ENCODE measurements around the gene CIITA. TPM values are rescaled to one million over a fixed set of nuclear protein-coding genes. Genes with fewer than 3 reads are reported as not detected.
A peak's percentile ranks its signal among the peaks of the same experiment; 100 is the strongest.

The CIITA gene
- total RNA-seq, 1 donor from 2014 or later, result 13.0 TPM

DNA sequence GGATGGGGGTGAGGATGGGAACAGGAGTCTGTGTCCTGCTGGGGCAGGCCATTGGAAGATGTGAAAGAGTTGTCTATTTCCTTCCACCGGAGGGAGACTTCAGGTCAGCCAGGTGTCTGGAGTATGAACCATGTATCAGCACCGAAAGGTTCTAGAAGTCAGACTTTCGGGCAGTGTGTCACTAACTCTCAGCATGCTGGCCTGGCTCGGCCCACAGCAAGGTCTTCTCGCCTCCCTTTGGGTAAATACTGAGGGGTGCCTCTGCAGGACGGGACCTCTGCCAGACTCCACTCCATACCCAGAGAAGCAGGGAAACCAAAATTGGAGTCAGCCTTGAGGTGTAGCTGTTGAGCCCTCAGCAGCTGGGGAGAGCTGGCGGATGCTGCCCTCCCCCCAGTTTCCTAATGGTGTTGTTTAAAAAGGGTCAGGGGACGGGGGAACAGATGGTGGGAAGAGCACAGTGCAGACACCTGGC is 507 bp downstream of the CIITA start:
- H3K27ac Mint-ChIP-seq, result peak overlapping the region; percentile 59
- H3K4me3 Mint-ChIP-seq, result peak overlapping the region; percentile 86
- DNase-seq (ENCODE audit: low spot score), result no peak
- intact Hi-C loops (cut with micrococcal nuclease), result loop anchor here (5.0 to 10.0 kb wide), 5 partner anchors 217 to 907 kb away; partner anchors contain the start of gene SOCS1
- peaks cover 14% of the 10 kb centered on the region for H3K27me3 Mint-ChIP-seq (ENCODE audit: insufficient read depth)
- H3K9me3 Mint-ChIP-seq, result no peaks in the 10 kb centered on the region
- H3K36me3 Mint-ChIP-seq (ENCODE audit: low read depth), result no peaks in the 10 kb centered on the region
- peaks cover 86% of the 10 kb centered on the region for H3K4me1 Mint-ChIP-seq (ENCODE audit: low read depth)

DNA sequence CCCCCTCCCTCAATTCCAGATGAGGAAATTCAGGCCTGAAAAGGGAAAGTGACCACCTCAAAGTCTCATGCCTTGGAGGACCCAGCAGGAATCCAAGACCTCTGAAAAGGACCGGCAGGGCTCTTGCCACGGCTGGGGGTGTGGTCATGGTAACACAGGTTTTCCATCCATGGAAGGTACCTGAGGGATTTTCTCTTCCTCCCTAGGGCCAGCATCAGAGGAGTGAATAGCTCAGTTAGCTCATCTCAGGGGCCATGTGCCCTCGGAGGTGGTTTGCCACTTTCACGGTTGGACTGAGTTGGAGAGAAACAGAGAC is 1.3 kb downstream of the CIITA start:
- Mint-ChIP-seq H3K27ac (peak overlapping the region; percentile 59), H3K4me1 (ENCODE audit: low read depth) (peaks cover 79% of the 10 kb centered on the region), H3K27me3 (ENCODE audit: insufficient read depth) (peaks cover 12% of the 10 kb centered on the region), H3K36me3 (ENCODE audit: low read depth) (no peaks in the 10 kb centered on the region), H3K9me3 (no peaks in the 10 kb centered on the region), H3K4me3 (peak overlapping the region; percentile 86)
- intact Hi-C loops (cut with micrococcal nuclease), result loop anchor here (2.0 to 10.0 kb wide), 6 partner anchors 67 to 907 kb away; partner anchors contain the start of genes CLEC16A and SOCS1
- DNase-seq (ENCODE audit: low spot score), result no peak

DNA sequence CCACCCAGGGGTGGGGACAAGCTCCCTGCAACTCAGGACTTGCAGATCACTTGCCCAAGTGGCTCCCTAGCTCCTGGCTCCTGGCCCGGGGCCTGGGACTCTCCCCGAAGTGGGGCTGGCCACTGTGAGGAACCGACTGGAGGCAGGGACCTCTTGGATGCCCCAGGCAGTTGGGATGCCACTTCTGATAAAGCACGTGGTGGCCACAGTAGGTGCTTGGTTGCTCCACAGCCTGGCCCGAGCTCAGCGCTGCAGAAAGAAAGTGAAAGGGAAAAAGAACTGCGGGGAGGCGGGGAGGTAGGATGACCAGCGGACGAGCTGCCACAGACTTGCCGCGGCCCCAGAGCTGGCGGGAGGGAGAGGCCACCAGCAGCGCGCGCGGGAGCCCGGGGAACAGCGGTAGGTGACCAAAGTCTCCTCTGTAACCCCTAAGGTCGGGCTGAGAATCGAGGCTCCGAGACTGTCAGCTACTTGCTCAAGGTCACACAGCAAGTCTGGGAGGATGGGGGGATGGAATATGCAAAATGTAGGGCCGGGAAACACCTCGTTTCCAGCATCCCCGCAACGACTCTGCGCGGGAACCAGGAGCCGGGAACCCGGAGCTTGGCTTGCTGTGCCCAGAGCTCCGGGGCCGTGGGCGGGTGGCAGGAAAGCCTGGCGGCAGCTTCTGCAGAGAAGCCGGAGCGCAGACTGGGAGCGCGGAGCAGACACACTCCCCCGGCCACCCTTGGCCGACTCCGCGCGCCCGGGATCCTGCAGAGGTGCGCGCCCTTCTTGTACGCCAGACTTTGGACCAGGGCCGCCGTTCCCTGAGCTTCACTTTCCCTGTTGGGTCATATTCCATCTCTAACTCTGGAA is 1.9 kb downstream of the CIITA start:
- DNase-seq (ENCODE audit: low spot score), result peak; percentile 45
- H3K9me3 Mint-ChIP-seq, result no peaks in the 10 kb centered on the region
- H3K4me3 Mint-ChIP-seq, result peak overlapping the region; percentile 86
- H3K27me3 Mint-ChIP-seq (ENCODE audit: insufficient read depth), result peaks cover 11% of the 10 kb centered on the region
- peaks cover 77% of the 10 kb centered on the region for H3K4me1 Mint-ChIP-seq (ENCODE audit: low read depth)
- intact Hi-C loops (cut with micrococcal nuclease), result loop anchor here (2.0 to 10.0 kb wide), 6 partner anchors 66 to 906 kb away; partner anchors contain the start of genes CLEC16A and SOCS1
- H3K36me3 Mint-ChIP-seq (ENCODE audit: low read depth), result peaks cover 5% of the 10 kb centered on the region
- H3K27ac Mint-ChIP-seq, result peak overlapping the region; percentile 53

DNA sequence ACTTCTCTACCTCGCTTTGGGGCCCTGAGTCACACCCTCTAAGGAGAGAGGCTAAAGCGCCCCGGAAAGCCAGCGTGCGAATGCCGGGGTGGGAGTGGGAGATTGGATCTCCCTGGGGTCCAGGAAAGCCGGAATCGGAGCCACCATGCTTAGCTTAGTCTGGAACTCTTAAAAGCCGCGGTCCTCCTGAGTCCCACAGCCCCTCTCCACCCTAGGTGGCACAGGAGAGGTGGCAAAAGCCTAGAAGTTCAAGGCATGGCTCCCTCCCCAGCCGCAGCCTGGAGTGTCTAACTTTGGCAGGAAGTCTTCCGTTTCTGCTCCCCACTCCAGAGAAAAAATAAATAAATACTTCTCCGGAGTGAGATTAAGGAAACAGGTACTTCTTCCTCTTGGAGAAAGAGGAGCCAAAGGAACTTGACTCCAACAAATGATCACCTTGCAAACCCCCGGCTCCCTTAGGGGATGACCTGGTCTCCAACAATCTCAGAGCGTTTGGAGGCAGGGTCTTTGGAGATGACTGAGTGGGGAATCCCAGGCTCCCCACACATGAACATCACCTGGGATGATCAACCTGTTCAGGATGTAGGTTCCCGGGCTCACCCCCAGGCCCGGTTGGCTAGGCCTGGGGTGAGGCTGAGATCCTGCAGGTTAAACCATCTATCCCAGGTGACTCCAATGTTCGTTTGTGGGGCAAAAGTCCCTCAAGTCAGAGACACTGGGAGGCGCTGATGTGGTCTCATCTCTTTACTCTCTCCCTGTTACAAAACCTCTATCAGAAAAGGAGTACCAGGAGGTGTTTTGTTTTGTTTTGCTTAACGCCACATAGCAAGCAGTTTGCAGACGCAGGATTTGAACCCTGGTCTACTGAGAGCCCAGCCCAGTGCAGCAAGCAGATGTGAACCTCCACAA is 2.9 kb downstream of the CIITA start:
- Mint-ChIP-seq H3K4me3 (peak overlapping the region; percentile 86), H3K36me3 (ENCODE audit: low read depth) (peaks cover 5% of the 10 kb centered on the region), H3K27ac (peak overlapping the region; percentile 47), H3K9me3 (no peaks in the 10 kb centered on the region), H3K4me1 (ENCODE audit: low read depth) (peaks cover 68% of the 10 kb centered on the region), H3K27me3 (ENCODE audit: insufficient read depth) (peaks cover 12% of the 10 kb centered on the region)
- DNase-seq (ENCODE audit: low spot score), result no peak
- intact Hi-C loops (cut with micrococcal nuclease), result loop anchor here (2.0 to 10.0 kb wide), 7 partner anchors 65 to 905 kb away; partner anchors contain the start of genes CLEC16A and SOCS1

DNA sequence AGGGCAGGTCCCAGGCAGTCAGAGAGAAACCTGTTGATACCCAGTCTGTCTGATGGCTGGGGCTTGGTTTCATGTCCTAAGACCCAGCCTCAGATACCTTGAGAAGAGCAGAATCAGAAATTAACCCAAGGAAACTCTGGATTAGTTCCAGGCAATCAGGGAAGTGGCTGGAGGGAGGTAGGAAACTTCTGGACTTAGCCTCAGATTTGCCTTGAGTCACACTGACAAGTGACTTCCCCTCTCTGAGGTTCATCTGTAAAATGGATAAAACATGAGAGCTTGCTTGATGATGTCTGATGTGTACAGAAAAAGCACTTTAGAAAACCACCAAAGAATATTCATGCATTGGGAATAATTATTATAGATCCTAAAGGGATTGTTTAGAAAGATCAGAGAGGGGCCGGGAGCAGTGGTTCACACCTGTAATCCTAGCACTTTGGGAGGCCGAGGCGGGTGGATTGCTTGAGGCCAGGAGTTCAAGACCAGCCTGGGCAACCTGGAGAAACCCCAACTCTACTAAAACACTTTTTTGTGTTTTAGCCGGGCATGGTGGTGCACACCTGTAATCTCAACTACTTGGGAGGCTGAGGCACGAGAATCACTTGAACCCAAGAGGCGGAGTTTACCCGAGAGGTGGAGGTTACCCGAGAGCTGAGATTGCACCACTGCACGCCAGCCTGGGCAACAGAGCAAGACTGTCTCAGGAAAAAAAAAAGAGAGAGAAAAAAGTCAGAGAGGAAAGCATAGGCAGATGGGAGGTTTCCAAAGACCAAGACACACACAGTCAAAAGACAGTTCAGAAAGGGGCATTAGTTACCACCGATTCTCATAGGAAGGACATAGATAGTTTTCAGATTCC is 3.8 kb downstream of the CIITA start:
- H3K9me3 Mint-ChIP-seq, result no peaks in the 10 kb centered on the region
- H3K36me3 Mint-ChIP-seq (ENCODE audit: low read depth), result peaks cover 8% of the 10 kb centered on the region
- intact Hi-C loops (cut with micrococcal nuclease), result loop anchor here (2.0 kb wide), 1 partner anchor 136 kb away; no protein-coding TSS in a partner anchor
- peak overlapping the region; percentile 60 for H3K4me3 Mint-ChIP-seq
- peaks cover 67% of the 10 kb centered on the region for H3K4me1 Mint-ChIP-seq (ENCODE audit: low read depth)
- DNase-seq (ENCODE audit: low spot score), result no peak
- H3K27me3 Mint-ChIP-seq (ENCODE audit: insufficient read depth), result peaks cover 15% of the 10 kb centered on the region
- H3K27ac Mint-ChIP-seq, result peak overlapping the region; percentile 19

DNA sequence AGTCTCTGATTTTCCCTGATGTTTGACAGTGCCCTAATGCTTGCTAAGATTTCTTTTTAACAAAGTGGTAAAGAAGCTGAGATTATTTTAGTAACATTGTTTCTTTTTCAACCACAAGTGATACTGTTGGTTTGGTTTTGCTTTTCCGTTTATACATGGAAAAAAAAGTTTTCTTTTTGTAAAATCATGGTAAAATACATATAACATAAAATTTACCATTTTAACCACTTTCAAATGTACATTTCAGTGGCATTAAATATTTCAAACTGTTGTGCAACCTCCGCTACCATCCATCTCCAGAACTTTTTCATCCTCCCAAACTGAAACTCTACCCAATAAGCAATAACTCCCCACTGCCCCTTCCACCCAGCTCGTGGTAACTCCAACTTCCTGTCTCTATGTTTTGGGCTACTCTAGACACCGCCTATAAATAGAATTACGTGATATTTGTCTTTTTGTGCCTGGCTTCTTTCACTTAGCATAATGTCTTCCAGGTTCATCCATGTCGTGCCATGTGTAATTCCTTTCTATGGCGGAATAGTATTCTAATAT is 4.6 kb downstream of the CIITA start:
- peak overlapping the region; percentile 65 for H3K27ac Mint-ChIP-seq
- H3K4me1 Mint-ChIP-seq (ENCODE audit: low read depth), result peaks cover 65% of the 10 kb centered on the region
- peak overlapping the region; percentile 60 for H3K4me3 Mint-ChIP-seq
- peaks cover 16% of the 10 kb centered on the region for H3K27me3 Mint-ChIP-seq (ENCODE audit: insufficient read depth)
- intact Hi-C loops (cut with micrococcal nuclease), result loop anchor here (2.0 kb wide), 1 partner anchor 137 kb away; no protein-coding TSS in a partner anchor
- no peak for DNase-seq (ENCODE audit: low spot score)
- peaks cover 8% of the 10 kb centered on the region for H3K36me3 Mint-ChIP-seq (ENCODE audit: low read depth)
- no peaks in the 10 kb centered on the region for H3K9me3 Mint-ChIP-seq

DNA sequence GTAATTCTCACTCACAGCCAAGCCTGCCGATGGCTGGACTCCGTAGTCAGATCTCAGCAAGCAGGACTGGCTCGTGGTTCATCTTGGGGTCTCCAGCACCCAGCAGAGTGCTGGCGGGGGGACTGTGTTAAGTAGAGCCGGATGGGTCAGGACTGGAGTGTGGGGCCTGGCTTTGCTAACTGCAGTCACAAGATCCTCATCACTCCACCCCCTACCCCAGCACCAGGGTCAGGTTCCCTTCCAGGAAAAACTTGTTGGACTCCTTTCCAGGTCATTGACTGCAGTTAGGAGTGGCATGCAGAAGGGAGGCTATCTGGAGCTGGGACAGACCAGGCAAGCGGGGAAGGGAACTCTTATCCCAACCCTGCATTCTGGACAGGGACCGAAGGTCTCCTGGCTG is 6.0 kb downstream of the CIITA start:
- no peak for DNase-seq (ENCODE audit: low spot score)
- intact Hi-C loops (cut with micrococcal nuclease), result no loop called here
- no peak overlapping the region for H3K4me3 Mint-ChIP-seq
- no peaks in the 10 kb centered on the region for H3K9me3 Mint-ChIP-seq
- H3K36me3 Mint-ChIP-seq (ENCODE audit: low read depth), result peaks cover 8% of the 10 kb centered on the region
- H3K27me3 Mint-ChIP-seq (ENCODE audit: insufficient read depth), result peaks cover 19% of the 10 kb centered on the region
- H3K4me1 Mint-ChIP-seq (ENCODE audit: low read depth), result peaks cover 56% of the 10 kb centered on the region
- no peak overlapping the region for H3K27ac Mint-ChIP-seq

DNA sequence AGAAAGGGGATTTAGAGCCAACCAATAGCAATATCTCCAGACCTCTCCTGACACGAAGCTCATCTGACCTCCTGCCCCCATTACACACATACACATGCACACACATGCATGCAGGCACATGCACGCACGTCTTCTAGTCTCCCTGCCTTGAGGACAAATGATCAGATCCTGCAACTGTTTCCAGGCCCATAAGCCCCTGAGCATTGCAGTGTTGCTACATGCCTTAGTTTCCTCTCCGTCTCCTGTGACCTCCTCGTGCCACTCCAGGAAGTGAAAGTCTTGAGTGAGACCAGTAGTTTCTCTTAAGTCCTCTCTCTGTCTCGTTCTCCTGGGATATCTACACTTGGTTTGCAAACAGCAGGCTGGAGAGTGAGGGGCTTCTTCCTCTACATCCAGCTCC is 8.2 kb downstream of the CIITA start:
- peaks cover 16% of the 10 kb centered on the region for H3K27me3 Mint-ChIP-seq (ENCODE audit: insufficient read depth)
- intact Hi-C loops (cut with micrococcal nuclease), result no loop called here
- H3K4me3 Mint-ChIP-seq, result no peak overlapping the region
- H3K36me3 Mint-ChIP-seq (ENCODE audit: low read depth), result peaks cover 8% of the 10 kb centered on the region
- peaks cover 38% of the 10 kb centered on the region for H3K4me1 Mint-ChIP-seq (ENCODE audit: low read depth)
- no peak for DNase-seq (ENCODE audit: low spot score)
- H3K9me3 Mint-ChIP-seq, result no peaks in the 10 kb centered on the region
- H3K27ac Mint-ChIP-seq, result no peak overlapping the region

DNA sequence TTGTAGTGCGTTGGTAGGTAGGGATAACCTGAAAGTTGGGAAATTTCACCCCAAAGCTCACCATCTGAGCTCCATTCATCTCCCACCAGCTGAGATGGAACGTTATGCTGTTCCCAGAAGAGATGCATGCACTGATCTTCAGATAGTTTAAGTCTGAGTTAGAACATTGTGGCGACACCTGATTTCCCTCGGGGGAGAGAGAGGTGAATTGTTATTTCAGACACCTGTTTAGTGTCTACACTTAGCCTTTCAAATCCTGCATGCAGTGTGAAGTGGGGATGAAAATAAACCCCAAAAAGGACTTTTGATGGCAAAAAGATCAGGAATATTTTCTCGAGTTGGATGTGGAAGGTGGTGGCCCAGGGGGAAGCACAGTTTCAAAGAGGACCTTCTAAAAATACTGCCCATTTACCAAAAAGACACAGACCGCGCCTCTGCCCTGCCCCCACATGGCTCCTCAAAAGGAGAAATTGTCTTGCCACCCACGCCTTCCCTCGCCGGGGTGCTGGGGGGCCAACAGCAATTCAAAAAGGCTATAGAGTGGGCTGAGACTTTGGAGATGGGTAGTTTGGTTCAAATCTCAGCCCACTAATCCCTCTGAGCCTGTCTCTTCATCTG is 11.4 kb downstream of the CIITA start:
- Mint-ChIP-seq H3K4me1 (ENCODE audit: low read depth) (peaks cover 18% of the 10 kb centered on the region), H3K4me3 (no peak overlapping the region), H3K36me3 (ENCODE audit: low read depth) (peaks cover 12% of the 10 kb centered on the region), H3K9me3 (no peaks in the 10 kb centered on the region), H3K27me3 (ENCODE audit: insufficient read depth) (peaks cover 16% of the 10 kb centered on the region), H3K27ac (no peak overlapping the region)
- intact Hi-C loops (cut with micrococcal nuclease), result no loop called here
- DNase-seq (ENCODE audit: low spot score), result no peak

DNA sequence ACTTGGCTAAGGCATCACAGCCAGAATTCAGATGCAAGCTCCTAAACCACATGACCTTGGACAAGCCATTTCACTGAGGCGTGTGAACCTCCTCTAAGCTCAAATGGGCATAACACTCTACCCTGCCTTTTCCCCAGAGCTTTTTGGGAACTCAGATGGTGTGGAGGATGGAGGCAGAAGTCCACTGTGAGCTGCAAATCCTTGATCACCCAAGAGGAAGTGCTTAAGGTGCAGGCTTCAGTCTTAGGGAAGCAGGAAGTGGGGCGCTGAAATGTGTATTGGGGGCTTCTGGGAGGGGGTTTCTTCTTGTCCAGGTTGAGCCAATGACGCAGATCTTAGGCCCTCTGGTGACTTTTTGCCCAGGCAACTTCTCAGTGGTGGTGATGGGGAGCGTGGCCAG is 12.9 kb downstream of the CIITA start:
- peaks cover 7% of the 10 kb centered on the region for H3K36me3 Mint-ChIP-seq (ENCODE audit: low read depth)
- no peaks in the 10 kb centered on the region for H3K9me3 Mint-ChIP-seq
- peaks cover 11% of the 10 kb centered on the region for H3K27me3 Mint-ChIP-seq (ENCODE audit: insufficient read depth)
- H3K4me3 Mint-ChIP-seq, result no peak overlapping the region
- peaks cover 18% of the 10 kb centered on the region for H3K4me1 Mint-ChIP-seq (ENCODE audit: low read depth)
- no peak for DNase-seq (ENCODE audit: low spot score)
- intact Hi-C loops (cut with micrococcal nuclease), result no loop called here
- H3K27ac Mint-ChIP-seq, result no peak overlapping the region

DNA sequence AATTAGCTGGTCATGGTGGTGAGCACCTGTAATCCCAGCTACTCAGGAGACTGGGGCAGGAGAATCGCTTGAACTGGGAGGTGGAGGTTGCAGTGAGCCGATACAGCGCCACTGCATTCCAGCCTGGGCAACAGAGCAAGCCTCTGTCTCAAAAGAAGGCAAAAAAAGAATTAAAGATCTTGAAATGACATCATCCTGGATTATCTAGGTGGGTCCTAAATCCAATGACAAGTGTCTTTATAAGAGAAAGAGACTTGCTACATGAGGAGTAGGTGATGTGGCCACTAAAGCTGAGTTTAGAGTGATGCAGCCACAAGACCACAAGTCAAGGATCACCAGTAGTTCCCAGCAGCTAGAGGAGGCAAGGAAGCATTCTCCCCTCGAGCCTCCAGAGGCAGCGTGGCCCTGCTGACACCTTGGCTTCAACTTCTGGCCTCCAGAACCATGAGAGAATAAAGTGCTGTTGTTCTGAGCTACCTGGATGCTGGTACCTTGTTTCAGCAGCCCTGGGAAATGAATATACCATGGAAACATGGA is 15.8 kb downstream of the CIITA start:
- peaks cover 12% of the 10 kb centered on the region for H3K36me3 Mint-ChIP-seq (ENCODE audit: low read depth)

More for the DNA sequence above, 15.8 kb downstream of the CIITA start:
- Mint-ChIP-seq H3K9me3 (no peaks in the 10 kb centered on the region), H3K27me3 (ENCODE audit: insufficient read depth) (peaks cover 1% of the 10 kb centered on the region), H3K27ac (no peak overlapping the region), H3K4me1 (ENCODE audit: low read depth) (no peaks in the 10 kb centered on the region), H3K4me3 (no peak overlapping the region)
- DNase-seq (ENCODE audit: low spot score), result no peak
- intact Hi-C loops (cut with micrococcal nuclease), result no loop called here
